Heart right ventricle (tissue), 16 donors: ENCODE measurements around the gene SNRNP70. TPM values are rescaled to one million over a fixed set of nuclear protein-coding genes. Genes with fewer than 3 reads are reported as not detected.

Experiments used
- ATAC-seq, 8 donors: fragments of 200-7000 bp; cut with Tn5 transposase; one replicate each; pipeline ENCODE4 v1.9.1; 2020; ENCODE audit warnings: mild to moderate bottlenecking in 8 of 8, moderate library complexity in 8 of 8, moderate number of reproducible peaks in 1 of 8
- DNase-seq, 2 donors: peaks; one replicate each; pipeline ENCODE4 v3.0.0-alpha.2; 2020
- H3K27ac ChIP-seq, 10 donors: fragments of 200-600 bp; sonication (generic) in 2 of 10; one replicate each; pipeline versions ENCODE4 v1.5.0 to v1.8.0; 2020 to 2022; ENCODE audit warnings: mild to moderate bottlenecking in 3 of 10
- H3K27me3 ChIP-seq, 7 donors: fragments of 200-600 bp; one replicate each; pipeline ENCODE4 v1.8.0; 2021 to 2022; ENCODE audit warnings: mild to moderate bottlenecking in 2 of 7
- H3K36me3 ChIP-seq, 9 donors: fragments of 200-600 bp; sonication (generic) in 1 of 9; one replicate each; pipeline versions ENCODE4 v1.5.0 to v1.8.0; 2020 to 2022; ENCODE audit warnings: mild to moderate bottlenecking in 2 of 9
- H3K4me1 ChIP-seq, 9 donors: fragments of 200-600 bp; sonication (generic) in 1 of 9; one replicate each; pipeline versions ENCODE4 v1.5.0 to v1.8.0; 2020 to 2022; ENCODE audit warnings: mild to moderate bottlenecking in 4 of 9
- H3K4me3 ChIP-seq, 10 donors: fragments of 200-600 bp; sonication (generic) in 2 of 10; one replicate each; pipeline versions ENCODE4 v1.5.0 to v1.8.0; 2020 to 2022; ENCODE audit warnings: mild to moderate bottlenecking in 7 of 10, moderate library complexity in 2 of 10
- H3K9me3 ChIP-seq, 11 donors: fragments of 200-600 bp in 10 of 11; sonication (generic) in 2 of 11; one replicate each; pipeline versions ENCODE4 v1.5.0 to v1.8.0; 2013 to 2022; ENCODE audit warnings: mild to moderate bottlenecking in 2 of 11, control low read depth in 1 of 11, moderate library complexity in 1 of 11
- whole genome bisulfite sequencing, 2 donors: extraction: QIAGEN DNeasy Blood & Tissue Kit; methylation state at CpG; one replicate each; pipeline ENCODE4 v1.1.7; 2013; ENCODE audit warnings: inconsistent platforms in 1 of 2; 5-methylcytosine and 5-hydroxymethylcytosine counted together
- intact Hi-C, 10 donors: fragments of 100-400 bp; cut with DNase I; formaldehyde crosslinking; loops; one replicate each; pipeline versions ENCODE4 v1.11.1 to v1.14.2; 2022
- polyA plus RNA-seq, 2 donors: library from polyadenylated mRNA; stranded (reverse); fragments of 200-250 nt; gene quantifications; one replicate each; pipeline ENCODE4 v1.2.3, GENCODE V29; 2013
- total RNA-seq, 10 donors: library from RNA; stranded (reverse); fragmentation: NEBNext Ultra II Directional in 3 of 10; extraction: Animal tissue kit (Norgen Biotek cat#: 25700) in 3 of 10; gene quantifications; one replicate each; pipeline versions ENCODE4 v1.2.1 to v1.2.4, GENCODE V29; 2021 to 2023
- TF ChIP-seq, protein P1 (sequence below), 9 donors: fragments of 200-600 bp; sonication (generic) in 2 of 9; IDR thresholded peaks; one replicate each; pipeline versions ENCODE4 v1.5.0 to v1.8.0; 2021 to 2022; ENCODE audit warnings: antibody characterized with exemption in 9 of 9, mild to moderate bottlenecking in 5 of 9, moderate library complexity in 1 of 9
- donor health status: Arrhythmogenic right ventricular cardiomyopathy.
- donor health status: ischemic (EF 13 %, LVEDD 7.1; RV severe dilation, severe dysfunction).
- donor health status: healthy with polysubstance abuse.
- donor health status: DM: no; HTN: yes; CAD: no.
- donor health status: DM: no; HTN: no; CAD: no.
- donor health status: ischemic (EF 25% LVEDD 6.9; RV normal size, moderate dysfunction).
- donor health status: ischemic (EF 25% LVEDD 5.7; RV mildly dilated, moderate dysfunction).
- donor health status: healthy.
- donor health status: DM: yes; HTN: yes; CAD: no.
- donor health status: Ischemic cardiomyopathy.
- donor health status: ischemic (EF 35%, LVEDD 5.7; RV mildly dilated, moderate dysfunction).
- donor health status: nonischemic (EF 11% LVEDD 7.7; RV severe dilation, severe dysfunction).
- donor health status: DM: yes; HTN: yes; CAD: no.
- donor health status: PGD.
- donor health status: ischemic (EF 29% LVEDD 5.4; RV normal size, mild dysfunction).
- donor health status: nonischemic (EF 23%, LVEDD 6.1; RV moderate dilation, normal function).

Gene SNRNP70
- total and polyA plus RNA-seq, 12 donors: 75.2 to 330 (median 94.8) TPM

DNA sequence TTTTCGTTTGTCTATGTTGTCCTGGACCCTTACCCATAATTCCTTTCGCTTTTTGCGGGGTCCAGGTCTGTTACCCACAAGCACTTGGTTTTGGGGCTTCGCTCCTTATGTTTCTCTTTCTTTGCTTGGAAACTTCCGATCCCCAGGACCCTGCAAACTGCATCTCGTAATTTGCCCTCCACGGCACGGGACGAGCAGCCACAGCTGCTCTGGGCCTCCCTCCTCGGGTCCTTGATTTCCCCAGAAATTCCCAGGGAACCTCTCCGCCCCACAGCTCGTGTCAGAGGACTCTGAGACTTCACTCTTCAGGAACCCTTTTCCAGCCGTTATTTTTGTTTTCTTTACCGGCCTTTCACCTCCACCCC, 599 bp downstream of the SNRNP70 start:
- no peak for DNase-seq
- peak overlapping the region; percentile 61 to 100 (median 90) for H3K4me3 ChIP-seq
- TF ChIP-seq, protein P1, sequence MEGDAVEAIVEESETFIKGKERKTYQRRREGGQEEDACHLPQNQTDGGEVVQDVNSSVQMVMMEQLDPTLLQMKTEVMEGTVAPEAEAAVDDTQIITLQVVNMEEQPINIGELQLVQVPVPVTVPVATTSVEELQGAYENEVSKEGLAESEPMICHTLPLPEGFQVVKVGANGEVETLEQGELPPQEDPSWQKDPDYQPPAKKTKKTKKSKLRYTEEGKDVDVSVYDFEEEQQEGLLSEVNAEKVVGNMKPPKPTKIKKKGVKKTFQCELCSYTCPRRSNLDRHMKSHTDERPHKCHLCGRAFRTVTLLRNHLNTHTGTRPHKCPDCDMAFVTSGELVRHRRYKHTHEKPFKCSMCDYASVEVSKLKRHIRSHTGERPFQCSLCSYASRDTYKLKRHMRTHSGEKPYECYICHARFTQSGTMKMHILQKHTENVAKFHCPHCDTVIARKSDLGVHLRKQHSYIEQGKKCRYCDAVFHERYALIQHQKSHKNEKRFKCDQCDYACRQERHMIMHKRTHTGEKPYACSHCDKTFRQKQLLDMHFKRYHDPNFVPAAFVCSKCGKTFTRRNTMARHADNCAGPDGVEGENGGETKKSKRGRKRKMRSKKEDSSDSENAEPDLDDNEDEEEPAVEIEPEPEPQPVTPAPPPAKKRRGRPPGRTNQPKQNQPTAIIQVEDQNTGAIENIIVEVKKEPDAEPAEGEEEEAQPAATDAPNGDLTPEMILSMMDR (IDR thresholded peaks at IDR 0.05): no peak
- intact Hi-C loops: no loop called here
- no peaks in the 10 kb centered on the region for H3K9me3 ChIP-seq
- peak overlapping the region in 9 of 10 donors; percentile 78 to 95 (median 89) for H3K27ac ChIP-seq
- no peak for ATAC-seq
- H3K27me3 ChIP-seq: no peaks in the 10 kb centered on the region
- H3K4me1 ChIP-seq: peaks cover 2 to 43% (median 30%) of the 10 kb centered on the region in 9 donors
- peaks cover 0 to 45% (median 17%) of the 10 kb centered on the region in 9 donors for H3K36me3 ChIP-seq
- 0 to 1% methylated on average over 14 of the region's 14 CpGs for WGBS, 2 donors

DNA sequence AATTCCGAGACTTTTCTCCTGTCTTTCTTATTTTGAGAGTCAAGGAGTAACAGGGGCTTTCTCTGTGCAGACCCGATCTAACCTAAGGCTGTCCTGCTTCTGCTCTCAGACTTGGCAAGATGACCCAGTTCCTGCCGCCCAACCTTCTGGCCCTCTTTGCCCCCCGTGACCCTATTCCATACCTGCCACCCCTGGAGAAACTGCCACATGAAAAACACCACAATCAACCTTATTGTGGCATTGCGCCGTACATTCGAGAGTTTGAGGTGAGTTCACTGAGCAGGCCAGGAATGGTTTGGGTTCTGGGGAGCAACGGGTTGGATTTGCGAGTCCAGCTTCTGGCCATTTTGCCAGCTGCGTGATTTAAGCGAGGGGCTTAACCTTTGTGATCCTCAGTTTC, 1.0 kb downstream of the SNRNP70 start:
- TF ChIP-seq, protein P1 (IDR thresholded peaks at IDR 0.05): no peak
- DNase-seq (no peak), ATAC-seq (no peak)
- peaks cover 0 to 49% (median 21%) of the 10 kb centered on the region in 9 donors for H3K36me3 ChIP-seq
- WGBS, 2 donors: 50 to 51% methylated on average over 11 of the region's 11 CpGs
- no peaks in the 10 kb centered on the region for H3K27me3 ChIP-seq
- intact Hi-C loops: no loop called here
- H3K27ac ChIP-seq: peak overlapping the region in 5 of 10 donors; percentile 78 to 95 (median 89)
- peaks cover 2 to 43% (median 30%) of the 10 kb centered on the region in 9 donors for H3K4me1 ChIP-seq
- H3K9me3 ChIP-seq: no peaks in the 10 kb centered on the region
- peak overlapping the region; percentile 61 to 100 (median 90) for H3K4me3 ChIP-seq

DNA sequence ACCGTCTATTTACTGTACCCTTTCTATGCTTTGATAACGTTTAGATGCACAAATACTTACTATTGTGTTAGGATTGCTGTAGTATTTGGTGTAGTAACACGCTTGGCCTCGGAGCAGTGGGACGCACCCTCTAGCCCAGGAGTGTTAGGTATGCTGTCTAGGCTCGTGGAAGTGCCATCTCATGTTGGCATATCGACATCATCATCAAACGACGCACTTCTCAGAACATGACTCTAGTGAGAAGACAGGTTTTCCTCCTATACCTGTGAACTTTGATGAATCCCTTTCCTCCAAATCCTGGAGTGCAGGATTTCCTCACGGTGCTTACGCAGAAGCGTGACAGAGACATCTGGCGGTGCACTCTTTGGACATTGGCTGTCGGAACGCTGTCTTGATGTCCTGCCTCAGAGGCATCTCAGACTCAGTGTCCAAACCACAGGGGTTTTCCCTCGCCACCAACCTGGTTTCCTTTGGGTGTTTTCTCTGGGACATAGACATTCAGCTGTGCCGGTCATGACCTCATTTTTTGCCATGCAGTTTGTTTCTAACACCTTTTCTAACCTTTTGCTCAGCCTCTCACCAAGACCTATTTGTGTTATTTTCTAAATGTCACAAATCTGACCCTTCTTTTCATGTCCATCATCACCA, 6.3 kb downstream of the SNRNP70 start:
- DNase-seq (no peak), ATAC-seq (no peak)
- TF ChIP-seq, protein P1 (IDR thresholded peaks at IDR 0.05): no peak
- intact Hi-C loops: no loop called here
- Histone ChIP-seq H3K4me3 (no peak overlapping the region), H3K27me3 (no peaks in the 10 kb centered on the region), H3K4me1 (peaks cover 5 to 60% (median 32%) of the 10 kb centered on the region in 9 donors), H3K36me3 (peaks cover 0 to 100% (median 40%) of the 10 kb centered on the region in 9 donors), H3K27ac (no peak overlapping the region), H3K9me3 (no peaks in the 10 kb centered on the region)
- 90 to 95% methylated on average over 17 of the region's 17 CpGs for WGBS, 2 donors

DNA sequence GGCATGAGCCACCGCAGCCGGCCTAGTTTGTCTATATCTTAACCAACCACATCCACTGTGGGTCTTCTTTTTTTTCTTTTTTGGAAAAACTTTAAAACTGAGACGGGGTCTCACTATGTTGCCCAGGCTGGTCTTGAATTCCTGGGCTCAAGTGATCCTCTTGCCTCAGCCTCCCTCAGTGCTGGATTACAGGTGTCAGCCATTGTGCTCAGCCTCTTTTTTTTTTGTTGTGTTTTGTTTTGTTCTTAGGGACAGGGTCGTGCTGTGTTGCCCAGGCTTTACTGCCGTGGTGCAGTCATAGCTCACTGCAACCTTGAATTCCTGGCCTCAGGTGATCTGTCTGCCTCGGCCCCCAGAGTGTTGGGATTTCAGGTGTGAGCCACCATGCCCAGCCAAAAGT, 7.4 kb downstream of the SNRNP70 start:
- intact Hi-C loops: no loop called here
- H3K27me3 ChIP-seq: no peaks in the 10 kb centered on the region
- 89 to 93% methylated on average over 6 of the region's 6 CpGs for WGBS, 2 donors
- peaks cover 0 to 100% (median 42%) of the 10 kb centered on the region in 9 donors for H3K36me3 ChIP-seq
- no peak overlapping the region for H3K4me3 ChIP-seq
- H3K27ac ChIP-seq: no peak overlapping the region
- TF ChIP-seq, protein P1 (IDR thresholded peaks at IDR 0.05): no peak
- H3K4me1 ChIP-seq: peaks cover 7 to 59% (median 20%) of the 10 kb centered on the region in 9 donors
- no peaks in the 10 kb centered on the region for H3K9me3 ChIP-seq
- ATAC-seq: no peak
- no peak for DNase-seq
